ENCODE measurements around the gene DPH3.

DPH3 gene

DNA sequence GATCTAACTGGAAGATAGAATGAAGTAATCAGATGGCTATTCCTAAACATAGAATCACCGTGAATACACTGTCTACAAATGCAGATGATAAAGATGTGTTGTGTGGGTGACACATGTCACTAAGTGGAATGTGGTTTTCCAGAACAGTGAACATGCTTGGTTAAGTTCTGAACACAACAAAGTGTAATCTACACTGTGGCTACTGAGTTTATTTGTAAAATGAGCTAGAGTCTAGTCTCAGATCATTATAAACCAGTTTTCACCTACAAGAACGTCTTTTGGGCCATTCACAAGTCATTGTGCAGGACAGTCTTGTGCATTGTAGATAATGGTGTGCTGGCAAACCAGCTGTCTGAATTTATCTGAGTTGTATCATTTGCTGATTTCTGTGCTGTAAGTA lies 35.6 kb upstream of the DPH3 start:
- H2AFZ ChIP-seq (ENCODE audit: low read depth, low read length, severe bottlenecking): no peak overlapping the region
- no peaks in the 10 kb centered on the region for H3K27me3 ChIP-seq (ENCODE audit: low read length)
- H3K4me3 ChIP-seq (ENCODE audit: insufficient read depth, low read length, poor library complexity, severe bottlenecking): no peak overlapping the region
- peaks cover 17% of the 10 kb centered on the region for H3F3A ChIP-seq (ENCODE audit: insufficient read depth)
- no peaks in the 10 kb centered on the region for H3K9me2 ChIP-seq (replicated peaks; ENCODE audit: insufficient read depth, low read length)
- H4K20me1 ChIP-seq (ENCODE audit: low read depth, low read length): no peaks in the 10 kb centered on the region
- no peaks in the 10 kb centered on the region for H3K9me3 ChIP-seq (ENCODE audit: insufficient read depth, low read length)
- no peak overlapping the region for H3K27ac ChIP-seq (ENCODE audit: low read depth, low read length)
- no peak for TF ChIP-seq EZH2phosphoT487 (conservative IDR thresholded peaks at IDR 0.05; ENCODE audit: low read length)
- TF ChIP-seq, protein P1, sequence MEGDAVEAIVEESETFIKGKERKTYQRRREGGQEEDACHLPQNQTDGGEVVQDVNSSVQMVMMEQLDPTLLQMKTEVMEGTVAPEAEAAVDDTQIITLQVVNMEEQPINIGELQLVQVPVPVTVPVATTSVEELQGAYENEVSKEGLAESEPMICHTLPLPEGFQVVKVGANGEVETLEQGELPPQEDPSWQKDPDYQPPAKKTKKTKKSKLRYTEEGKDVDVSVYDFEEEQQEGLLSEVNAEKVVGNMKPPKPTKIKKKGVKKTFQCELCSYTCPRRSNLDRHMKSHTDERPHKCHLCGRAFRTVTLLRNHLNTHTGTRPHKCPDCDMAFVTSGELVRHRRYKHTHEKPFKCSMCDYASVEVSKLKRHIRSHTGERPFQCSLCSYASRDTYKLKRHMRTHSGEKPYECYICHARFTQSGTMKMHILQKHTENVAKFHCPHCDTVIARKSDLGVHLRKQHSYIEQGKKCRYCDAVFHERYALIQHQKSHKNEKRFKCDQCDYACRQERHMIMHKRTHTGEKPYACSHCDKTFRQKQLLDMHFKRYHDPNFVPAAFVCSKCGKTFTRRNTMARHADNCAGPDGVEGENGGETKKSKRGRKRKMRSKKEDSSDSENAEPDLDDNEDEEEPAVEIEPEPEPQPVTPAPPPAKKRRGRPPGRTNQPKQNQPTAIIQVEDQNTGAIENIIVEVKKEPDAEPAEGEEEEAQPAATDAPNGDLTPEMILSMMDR (IDR thresholded peaks at IDR 0.05; ENCODE audit: insufficient read depth, low read length, poor library complexity, severe bottlenecking): no peak
- H3K4me2 ChIP-seq (ENCODE audit: low read depth, low read length, poor library complexity, severe bottlenecking): no peak overlapping the region
- H3K9ac ChIP-seq (ENCODE audit: low read length): no peak overlapping the region
- no peaks in the 10 kb centered on the region for H3K79me2 ChIP-seq (ENCODE audit: insufficient read depth, low read length)
- peaks cover 19% of the 10 kb centered on the region; the same call in 1 of the 2 replicates for H3K36me3 ChIP-seq (ENCODE audit: low read length)

DNA sequence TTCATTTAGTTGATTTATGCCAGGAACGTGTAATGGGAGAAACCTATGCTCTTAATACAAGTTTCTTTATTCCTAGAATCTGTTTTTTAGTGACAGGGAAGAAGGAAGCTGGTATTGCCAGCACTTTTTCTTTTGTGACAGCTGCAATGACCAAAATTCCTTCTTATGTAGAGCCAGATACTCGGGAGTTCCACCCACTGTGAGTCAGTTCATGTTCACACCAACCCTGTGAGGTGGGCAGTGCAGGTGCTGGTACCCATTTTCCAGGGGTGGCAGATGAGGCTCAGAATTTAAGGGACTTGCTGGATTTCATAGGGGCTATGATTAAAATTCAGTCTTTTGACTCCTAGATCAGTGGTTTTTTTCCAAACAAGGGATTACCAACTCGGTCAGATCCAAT lies 35.0 kb upstream of the DPH3 start:
- Histone ChIP-seq H3K9ac (ENCODE audit: low read length) (no peak overlapping the region), H3K79me2 (ENCODE audit: insufficient read depth, low read length) (no peaks in the 10 kb centered on the region), H3K9me2 (replicated peaks; ENCODE audit: insufficient read depth, low read length) (no peaks in the 10 kb centered on the region), H3K4me2 (ENCODE audit: low read depth, low read length, poor library complexity, severe bottlenecking) (no peak overlapping the region), H4K20me1 (ENCODE audit: low read depth, low read length) (no peaks in the 10 kb centered on the region), H3K9me3 (ENCODE audit: insufficient read depth, low read length) (no peaks in the 10 kb centered on the region), H3K4me3 (ENCODE audit: insufficient read depth, low read length, poor library complexity, severe bottlenecking) (no peak overlapping the region), H3K27me3 (ENCODE audit: low read length) (no peaks in the 10 kb centered on the region), H3K36me3 (ENCODE audit: low read length) (peaks cover 21% of the 10 kb centered on the region; the same call in 1 of the 2 replicates), H2AFZ (ENCODE audit: low read depth, low read length, severe bottlenecking) (no peak overlapping the region), H3K27ac (ENCODE audit: low read depth, low read length) (no peak overlapping the region), H3F3A (ENCODE audit: insufficient read depth) (peaks cover 15% of the 10 kb centered on the region)
- no peak for TF ChIP-seq EZH2phosphoT487 (conservative IDR thresholded peaks at IDR 0.05; ENCODE audit: low read length)
- TF ChIP-seq, protein P1 (IDR thresholded peaks at IDR 0.05; ENCODE audit: insufficient read depth, low read length, poor library complexity, severe bottlenecking): no peak

DNA sequence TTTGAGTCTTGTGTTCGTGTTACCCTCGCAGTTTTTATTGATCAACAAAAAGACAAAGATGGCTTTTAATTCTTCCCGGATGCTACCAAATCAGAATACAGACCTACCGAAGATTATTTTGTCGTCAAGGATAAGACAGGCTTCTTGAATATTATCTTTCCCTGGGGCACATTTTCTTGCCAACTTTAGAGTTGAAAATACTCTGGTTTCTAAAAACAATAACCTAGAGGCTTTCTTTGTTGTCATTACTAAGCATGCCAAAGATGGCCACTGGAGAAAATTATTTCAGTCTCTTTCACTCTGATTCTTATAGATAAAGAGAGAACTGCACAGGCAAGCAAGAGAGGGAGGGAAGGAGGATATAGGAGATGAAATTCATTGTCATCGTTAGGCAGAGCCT lies 34.1 kb upstream of the DPH3 start:
- H3K36me3 ChIP-seq (ENCODE audit: low read length): peaks cover 22% of the 10 kb centered on the region
- H3K9me2 ChIP-seq (replicated peaks; ENCODE audit: insufficient read depth, low read length): no peaks in the 10 kb centered on the region

More for the DNA sequence above, 34.1 kb upstream of the DPH3 start:
- Histone ChIP-seq H3K9ac (ENCODE audit: low read length) (no peak overlapping the region), H3K27ac (ENCODE audit: low read depth, low read length) (no peak overlapping the region), H4K20me1 (ENCODE audit: low read depth, low read length) (no peaks in the 10 kb centered on the region), H3K4me3 (ENCODE audit: insufficient read depth, low read length, poor library complexity, severe bottlenecking) (no peak overlapping the region), H2AFZ (ENCODE audit: low read depth, low read length, severe bottlenecking) (no peak overlapping the region), H3K9me3 (ENCODE audit: insufficient read depth, low read length) (no peaks in the 10 kb centered on the region), H3K4me2 (ENCODE audit: low read depth, low read length, poor library complexity, severe bottlenecking) (no peak overlapping the region), H3K27me3 (ENCODE audit: low read length) (no peaks in the 10 kb centered on the region), H3K79me2 (ENCODE audit: insufficient read depth, low read length) (no peaks in the 10 kb centered on the region), H3F3A (ENCODE audit: insufficient read depth) (peaks cover 8% of the 10 kb centered on the region)
- TF ChIP-seq EZH2phosphoT487 (conservative IDR thresholded peaks at IDR 0.05; ENCODE audit: low read length): no peak
- TF ChIP-seq, protein P1 (IDR thresholded peaks at IDR 0.05; ENCODE audit: insufficient read depth, low read length, poor library complexity, severe bottlenecking): no peak
